Activated gamma-delta T cell (primary cell): ENCODE results near the gene POU3F1.
A peak's percentile ranks its signal among the peaks of the same experiment; 100 is the strongest.

ENCODE experiments used
- DNase-seq: peaks from one replicate; lab custom pipeline; 2025; lab: John Stamatoyannopoulos, UW

The POU3F1 gene

GRCh38 chr1:38028105-38028591 lies 18.4 kb downstream of the POU3F1 start:
- DNase-seq = no peak

GRCh38 chr1:38027201-38028104 lies 19.1 kb downstream of the POU3F1 start:
- no peak for DNase-seq

GRCh38 chr1:38026592-38027200 lies 19.9 kb downstream of the POU3F1 start:
- no peak for DNase-seq

GRCh38 chr1:38025664-38026063 lies 20.9 kb downstream of the POU3F1 start:
- DNase-seq = no peak

GRCh38 chr1:38025233-38025632 lies 21.4 kb downstream of the POU3F1 start:
- no peak for DNase-seq

- DNase-seq = no peak
These were observed 23.8 kb downstream of the POU3F1 start for GRCh38 chr1:38022810-38023209.

GRCh38 chr1:38021969-38022368 lies 24.6 kb downstream of the POU3F1 start:
- DNase-seq = no peak

GRCh38 chr1:38020396-38020795 lies 26.2 kb downstream of the POU3F1 start:
- no peak for DNase-seq

- DNase-seq = no peak
These were observed 27.7 kb downstream of the POU3F1 start for GRCh38 chr1:38018864-38019343.

- no peak for DNase-seq
These were observed 30.4 kb downstream of the POU3F1 start for GRCh38 chr1:38015978-38016725.

GRCh38 chr1:38014724-38015424 lies 31.7 kb downstream of the POU3F1 start:
- no peak for DNase-seq

- no peak for DNase-seq
These were observed 32.4 kb downstream of the POU3F1 start for GRCh38 chr1:38014171-38014570.

GRCh38 chr1:38013227-38013622 lies 33.4 kb downstream of the POU3F1 start:
- no peak for DNase-seq

- DNase-seq = peak; percentile 72
These were observed 34.0 kb downstream of the POU3F1 start, which contains the start of gene UTP11 for GRCh38 chr1:38012363-38013226. UTP11 (plus strand) TSS chr1:38012734; CDS start chr1:38012803, 69 bp downstream.

GRCh38 chr1:38009841-38010180 lies 36.8 kb downstream of the POU3F1 start:
- DNase-seq = no peak

- no peak for DNase-seq
These were observed 37.3 kb downstream of the POU3F1 start for GRCh38 chr1:38009088-38009840.

- DNase-seq = no peak
These were observed 40.4 kb downstream of the POU3F1 start for GRCh38 chr1:38006008-38006828.

- peak; percentile 52 for DNase-seq
These were observed 41.2 kb downstream of the POU3F1 start, which contains the start of gene FHL3 for GRCh38 chr1:38005195-38006007. FHL3 (minus strand) TSS chr1:38005514; CDS start chr1:37999412, 6,102 bp downstream.
